Skeletal muscle tissue (tissue), 4 donors: ENCODE data around the gene FN3KRP. TPM values are rescaled to one million over a fixed set of nuclear protein-coding genes. Genes with fewer than 3 reads are reported as not detected.
A peak's percentile ranks its signal among the peaks of the same experiment; 100 is the strongest.

Source experiments
- H3K27ac ChIP-seq: one replicate; pipeline ENCODE4 v1.7.0; 2013; ENCODE audit warnings: mild to moderate bottlenecking, low read depth, low read length, inconsistent platforms
- H3K27me3 ChIP-seq, 3 donors: one replicate each; pipeline ENCODE4 v1.7.0; 2013; ENCODE audit warnings: low read length in 3 of 3; ENCODE audit not compliant: control insufficient read depth in 3 of 3, insufficient read depth in 3 of 3
- H3K36me3 ChIP-seq, 3 donors: one replicate each; pipeline ENCODE4 v1.7.0; 2013; ENCODE audit warnings: low read length in 3 of 3; ENCODE audit not compliant: control insufficient read depth in 3 of 3, insufficient read depth in 3 of 3
- H3K4me1 ChIP-seq, 3 donors: one replicate each; pipeline ENCODE4 v1.7.0; 2013; ENCODE audit warnings: low read length in 3 of 3, mild to moderate bottlenecking in 3 of 3; ENCODE audit not compliant: control insufficient read depth in 3 of 3, insufficient read depth in 3 of 3
- H3K4me3 ChIP-seq, 3 donors: one replicate each; pipeline ENCODE4 v1.7.0; 2013; ENCODE audit warnings: low read length in 3 of 3
- H3K9ac ChIP-seq, 3 donors: one replicate each; pipeline ENCODE4 v1.7.0; 2013; ENCODE audit warnings: low read length in 3 of 3, mild to moderate bottlenecking in 3 of 3, moderate library complexity in 2 of 3, low read depth in 1 of 3
- H3K9me3 ChIP-seq, 3 donors: one replicate each; pipeline ENCODE4 v1.7.0; 2013; ENCODE audit warnings: low read length in 3 of 3; ENCODE audit not compliant: control insufficient read depth in 3 of 3
- total RNA-seq: library from RNA; depleted of rRNA; stranded (reverse); fragments of >200 nt; gene quantifications from one replicate; pipeline ENCODE4 v1.2.3, GENCODE V29; 2014
- donor health status: Osteomylitis.

The FN3KRP gene
- total RNA-seq, 1 donor from 2014 or later = 14.1 TPM

DNA sequence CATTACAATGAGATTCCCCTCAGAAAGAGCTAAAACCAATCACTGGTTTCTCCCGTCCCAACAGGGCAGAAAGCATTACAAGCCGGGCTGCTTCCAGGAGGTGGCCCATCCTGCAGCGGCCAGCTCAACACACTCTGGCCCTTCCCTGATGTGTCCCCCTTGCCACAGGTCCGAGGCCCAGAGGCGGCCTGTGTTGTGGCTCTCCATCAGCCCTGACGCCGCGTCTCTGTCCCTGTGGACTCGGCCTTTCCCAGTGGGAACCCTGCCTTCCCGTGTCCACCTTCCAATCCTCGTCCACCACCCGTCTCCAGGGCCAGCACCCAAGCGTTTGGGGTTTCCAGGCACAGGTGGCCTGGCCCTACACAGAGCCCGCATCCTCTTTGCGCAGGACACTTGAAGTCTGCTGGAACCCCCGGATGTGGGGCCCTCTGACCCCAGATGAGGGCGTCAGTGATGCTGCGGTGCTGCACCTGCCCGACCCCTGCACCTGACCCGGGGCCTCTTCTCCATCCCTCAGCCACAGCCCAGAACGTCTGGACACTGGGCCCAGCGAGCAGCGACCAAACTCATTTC, 39.1 kb upstream of the FN3KRP start:
- no peaks in the 10 kb centered on the region for H3K36me3 ChIP-seq
- H3K27ac ChIP-seq = no peak overlapping the region
- H3K9me3 ChIP-seq = peaks cover 0 to 2% (median 0%) of the 10 kb centered on the region in 3 donors
- no peaks in the 10 kb centered on the region for H3K27me3 ChIP-seq
- H3K9ac ChIP-seq = no peak overlapping the region
- peaks cover 0 to 3% (median 0%) of the 10 kb centered on the region in 3 donors for H3K4me1 ChIP-seq
- H3K4me3 ChIP-seq = no peak overlapping the region

DNA sequence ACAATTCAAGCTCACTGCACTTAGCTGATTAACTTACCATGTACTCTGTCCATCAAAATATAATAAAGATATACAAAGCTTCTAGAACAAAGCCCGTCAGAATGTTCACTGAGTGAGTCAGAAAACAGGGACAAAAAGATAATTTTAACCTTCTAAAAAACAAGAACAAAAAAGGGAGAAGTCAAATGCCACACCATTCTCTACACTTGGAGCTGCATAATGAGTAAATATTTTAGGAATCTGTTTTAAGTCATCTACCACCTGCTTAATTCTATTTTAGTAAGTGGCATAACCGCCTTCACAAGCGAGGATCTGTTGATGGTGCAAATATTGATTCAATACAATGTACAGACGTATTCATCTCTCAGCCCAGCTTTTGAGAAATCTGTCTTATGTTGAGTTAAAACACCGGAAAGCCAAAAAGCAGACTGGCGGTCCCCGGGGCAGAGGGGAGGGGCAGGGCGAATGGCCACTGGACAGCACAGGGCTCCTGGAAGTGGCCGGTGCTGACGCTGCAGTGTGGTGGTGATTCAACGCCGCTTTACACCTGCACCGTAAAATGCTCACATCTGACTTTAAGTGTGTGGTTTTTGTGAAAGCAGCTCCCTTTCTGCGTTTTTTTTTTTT, 38.1 kb upstream of the FN3KRP start:
- Histone ChIP-seq H3K9ac (peak overlapping the region in 2 of 3 donors; percentile 50 to 57), H3K4me3 (peak overlapping the region; percentile 27 to 65 (median 35)), H3K27ac (no peak overlapping the region), H3K27me3 (no peaks in the 10 kb centered on the region), H3K4me1 (peaks cover 0 to 3% (median 0%) of the 10 kb centered on the region in 3 donors), H3K9me3 (peaks cover 0 to 2% (median 0%) of the 10 kb centered on the region in 3 donors), H3K36me3 (no peaks in the 10 kb centered on the region)

DNA sequence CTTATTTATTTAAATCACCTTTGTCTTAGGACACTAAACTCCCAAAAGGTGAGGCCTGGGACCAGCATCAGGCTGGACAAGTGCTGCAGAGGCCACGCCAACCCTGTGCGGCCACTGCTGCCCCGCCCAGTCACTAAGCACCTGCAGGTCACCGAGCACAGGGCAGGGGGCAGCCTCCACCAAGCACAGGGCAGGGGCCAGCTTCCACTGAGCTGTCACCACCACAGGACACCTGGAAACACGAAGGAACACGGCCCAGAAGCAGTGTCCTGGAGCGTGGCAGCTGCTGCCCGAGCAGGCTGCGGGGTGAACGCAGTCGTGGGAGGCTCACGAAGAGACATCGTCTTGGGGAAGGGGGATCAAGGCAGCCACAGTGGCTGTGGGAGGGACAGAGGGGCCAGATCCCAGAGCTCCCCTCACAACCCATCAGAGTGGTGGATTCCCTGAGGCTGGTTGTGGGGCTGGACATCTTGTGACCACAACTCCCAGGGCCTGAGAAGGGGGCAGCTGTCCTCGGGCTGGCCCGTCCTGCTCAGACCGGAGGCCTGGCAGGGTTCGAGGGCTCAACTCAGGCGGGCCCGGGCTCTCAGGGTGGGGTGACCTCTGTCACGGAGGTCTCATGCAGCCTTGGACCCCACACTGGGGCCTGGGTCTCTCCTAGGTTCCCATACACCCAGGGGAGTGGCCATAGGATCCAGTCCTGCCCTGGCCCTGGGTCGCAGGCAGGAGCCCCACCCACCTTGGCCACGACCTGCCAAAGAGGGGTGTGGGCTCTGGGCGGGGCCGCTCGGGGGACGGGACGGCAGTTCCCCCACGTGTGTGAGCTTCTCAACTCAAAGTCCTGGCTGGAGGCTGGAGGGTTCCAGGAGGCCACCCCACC, 36.7 kb upstream of the FN3KRP start:
- H3K4me1 ChIP-seq = peaks cover 0 to 3% (median 0%) of the 10 kb centered on the region in 3 donors
- peaks cover 0 to 2% (median 0%) of the 10 kb centered on the region in 3 donors for H3K9me3 ChIP-seq
- H3K9ac ChIP-seq = no peak overlapping the region
- no peaks in the 10 kb centered on the region for H3K36me3 ChIP-seq
- H3K27me3 ChIP-seq = no peaks in the 10 kb centered on the region
- H3K27ac ChIP-seq = no peak overlapping the region
- no peak overlapping the region for H3K4me3 ChIP-seq

DNA sequence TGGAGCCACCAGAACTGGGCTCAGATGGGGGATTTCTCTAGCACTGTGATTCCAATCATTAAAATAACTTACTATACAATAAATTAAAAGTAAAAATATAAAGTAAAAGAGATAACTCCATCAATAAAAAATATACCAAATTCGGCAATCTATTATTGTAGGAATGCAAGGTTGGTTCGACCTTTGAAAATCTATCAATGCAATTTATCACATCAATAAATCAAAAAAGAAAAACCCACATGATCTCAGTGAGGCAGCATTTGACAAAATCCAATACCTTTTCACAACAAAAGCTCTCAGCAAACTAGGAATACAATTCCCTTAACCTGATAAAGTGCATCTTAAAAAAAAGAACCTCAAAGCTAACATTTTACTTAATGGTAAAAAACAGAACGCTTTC, 35.0 kb upstream of the FN3KRP start:
- Histone ChIP-seq H3K9ac (no peak overlapping the region), H3K4me3 (no peak overlapping the region), H3K4me1 (peaks cover 0 to 6% (median 1%) of the 10 kb centered on the region in 3 donors)

DNA sequence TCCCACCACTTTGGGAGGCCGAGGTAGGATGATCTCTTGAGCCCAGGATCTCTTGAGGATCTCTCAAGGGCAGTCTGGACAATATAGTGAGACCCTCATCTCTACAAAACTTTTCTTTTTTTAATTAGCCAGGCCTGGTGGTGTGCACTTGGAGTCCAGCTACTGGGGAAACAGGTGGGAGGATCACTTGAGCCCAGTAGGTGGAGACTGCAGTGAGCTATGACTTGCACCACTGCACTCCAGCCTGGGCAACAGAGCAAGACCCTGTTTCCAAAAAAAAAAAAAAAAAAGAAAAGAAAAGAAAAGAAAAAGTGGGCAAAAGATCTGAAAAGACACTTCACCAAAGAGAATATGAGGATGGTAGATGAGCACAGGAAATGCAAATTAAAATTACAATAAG, 33.0 kb upstream of the FN3KRP start:
- Histone ChIP-seq H3K4me1 (peaks cover 6 to 16% (median 11%) of the 10 kb centered on the region in 3 donors), H3K36me3 (no peaks in the 10 kb centered on the region), H3K9me3 (peaks cover 0 to 2% (median 0%) of the 10 kb centered on the region in 3 donors), H3K9ac (no peak overlapping the region), H3K4me3 (no peak overlapping the region), H3K27ac (no peak overlapping the region), H3K27me3 (no peaks in the 10 kb centered on the region)

More for the DNA sequence above, 35.0 kb upstream of the FN3KRP start:
- Histone ChIP-seq H3K9me3 (peaks cover 0 to 2% (median 0%) of the 10 kb centered on the region in 3 donors), H3K27me3 (no peaks in the 10 kb centered on the region), H3K27ac (no peak overlapping the region), H3K36me3 (no peaks in the 10 kb centered on the region)

DNA sequence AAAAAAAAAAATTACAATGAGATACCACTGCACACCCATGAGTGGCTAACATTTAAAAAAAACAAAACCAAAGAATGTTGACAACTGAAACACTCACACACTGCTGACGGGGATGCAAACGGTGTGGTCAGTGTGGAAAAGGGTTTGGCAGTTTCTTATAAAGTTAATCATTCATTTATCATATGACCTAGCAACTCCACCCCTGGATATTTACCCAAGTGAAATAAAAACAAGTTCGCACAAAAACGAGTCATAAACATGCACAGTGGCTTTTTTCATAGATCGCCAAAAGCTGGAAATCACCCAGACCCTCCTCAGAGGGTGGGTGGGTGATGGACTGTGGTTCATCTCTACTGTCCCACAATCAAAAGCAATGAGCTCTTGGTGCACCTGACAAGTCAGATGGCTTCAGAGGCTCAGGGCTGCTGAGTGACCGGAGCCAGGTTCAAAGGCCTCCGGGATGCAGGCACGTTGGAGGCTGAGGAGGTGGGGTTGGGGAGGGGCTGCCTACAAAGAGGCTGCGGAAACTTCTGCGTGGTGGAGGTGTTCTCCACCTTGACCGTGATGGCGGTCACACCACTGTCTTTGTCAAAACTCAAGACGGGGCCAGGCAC, 32.2 kb upstream of the FN3KRP start:
- Histone ChIP-seq H3K27ac (no peak overlapping the region), H3K4me3 (no peak overlapping the region), H3K4me1 (peaks cover 6 to 18% (median 11%) of the 10 kb centered on the region in 3 donors), H3K9me3 (peaks cover 0 to 2% (median 0%) of the 10 kb centered on the region in 3 donors), H3K9ac (no peak overlapping the region), H3K36me3 (no peaks in the 10 kb centered on the region), H3K27me3 (no peaks in the 10 kb centered on the region)

DNA sequence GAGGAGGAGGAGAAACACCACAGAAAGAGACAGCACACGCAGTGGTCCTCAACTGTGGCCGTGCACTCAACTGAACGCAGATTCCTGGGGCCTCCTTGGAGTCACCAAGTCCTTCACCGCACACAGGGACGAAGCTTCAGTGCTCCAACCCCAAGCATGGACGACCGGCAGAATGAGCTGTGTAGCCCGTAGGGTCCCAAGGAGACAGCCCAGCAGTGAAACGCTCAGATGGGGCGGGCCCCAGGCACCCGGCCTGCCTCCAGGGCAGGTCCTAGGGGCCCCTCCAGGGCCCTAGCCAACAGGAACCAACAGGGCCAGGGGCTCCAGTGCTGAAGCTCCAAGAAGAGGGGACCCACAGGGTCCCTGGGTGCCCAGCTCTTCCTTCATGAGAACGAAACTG, 31.2 kb upstream of the FN3KRP start:
- H3K36me3 ChIP-seq = peaks cover 0 to 2% (median 0%) of the 10 kb centered on the region in 3 donors
- peaks cover 0 to 2% (median 0%) of the 10 kb centered on the region in 3 donors for H3K9me3 ChIP-seq
- no peak overlapping the region for H3K4me3 ChIP-seq
- peaks cover 6 to 18% (median 11%) of the 10 kb centered on the region in 3 donors for H3K4me1 ChIP-seq
- no peak overlapping the region for H3K9ac ChIP-seq
- H3K27me3 ChIP-seq = no peaks in the 10 kb centered on the region
- H3K27ac ChIP-seq = no peak overlapping the region

DNA sequence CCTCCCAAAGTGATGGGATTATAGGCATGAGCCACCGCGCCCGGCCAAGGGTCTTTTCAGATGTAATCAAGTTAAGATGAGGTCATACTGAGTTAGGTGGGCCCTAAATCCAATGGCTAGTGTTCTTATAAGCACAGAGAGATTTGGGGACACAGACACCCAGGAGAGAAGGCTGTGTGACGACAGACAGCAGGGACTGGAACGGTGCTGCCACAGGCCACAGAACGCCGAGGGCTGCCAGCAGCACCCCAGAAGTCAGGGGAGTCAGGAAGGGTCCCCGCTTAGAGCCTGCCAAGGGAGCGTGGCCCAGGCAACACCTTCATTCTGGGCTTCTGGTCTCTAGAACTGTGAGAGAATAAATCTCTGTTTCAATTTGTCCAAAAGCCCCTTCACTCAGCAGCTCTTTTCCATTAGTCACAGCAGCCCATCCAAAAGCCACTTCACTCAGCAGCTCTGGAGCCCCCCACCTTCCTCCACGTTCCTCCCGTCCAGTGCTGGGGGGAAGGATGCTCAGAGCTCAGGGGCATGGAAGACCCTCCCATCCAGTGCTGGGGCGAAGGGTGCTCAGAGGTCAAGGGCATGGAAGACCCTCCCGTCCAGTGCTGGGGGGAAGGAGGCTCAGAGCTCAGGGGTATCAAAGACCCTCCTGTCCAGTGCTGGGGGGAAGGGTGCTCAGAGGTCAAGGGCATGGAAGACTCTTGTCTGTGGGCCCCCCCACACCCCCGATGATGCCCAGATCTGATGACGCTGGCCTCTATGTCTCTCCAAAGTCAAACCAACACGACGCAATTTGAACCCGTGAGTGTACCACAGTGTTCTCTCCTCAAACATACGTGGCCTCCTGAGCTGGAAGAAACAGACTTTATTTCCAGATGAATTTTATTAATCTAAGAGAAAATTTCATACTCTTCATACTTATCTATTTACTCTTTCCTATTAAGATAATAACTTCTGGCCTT, 29.9 kb upstream of the FN3KRP start:
- H3K9me3 ChIP-seq = no peaks in the 10 kb centered on the region
- peaks cover 6 to 18% (median 11%) of the 10 kb centered on the region in 3 donors for H3K4me1 ChIP-seq
- H3K27me3 ChIP-seq = no peaks in the 10 kb centered on the region
- peaks cover 0 to 4% (median 3%) of the 10 kb centered on the region in 3 donors for H3K36me3 ChIP-seq
- peak overlapping the region in 2 of 3 donors; percentile 14 to 16 for H3K9ac ChIP-seq
- H3K27ac ChIP-seq = peak overlapping the region; percentile 73
- peak overlapping the region in 1 of 3 donors; percentile 29 for H3K4me3 ChIP-seq
